Measurements from ENCODE around the gene NT5C2.

GRCh38 chr10:103125323-103126267, 67.5 kb downstream of the NT5C2 start:
- no peak for TF ChIP-seq FOXP4 (CRISPR knock-in tag; IDR thresholded peaks at IDR 0.05)
- no peak for TF ChIP-seq CTCF (IDR thresholded peaks at IDR 0.05)
- no peak for TF ChIP-seq ZNF263 (CRISPR knock-in tag; IDR thresholded peaks at IDR 0.05; ENCODE audit: low read depth)
- TF ChIP-seq, protein P1, sequence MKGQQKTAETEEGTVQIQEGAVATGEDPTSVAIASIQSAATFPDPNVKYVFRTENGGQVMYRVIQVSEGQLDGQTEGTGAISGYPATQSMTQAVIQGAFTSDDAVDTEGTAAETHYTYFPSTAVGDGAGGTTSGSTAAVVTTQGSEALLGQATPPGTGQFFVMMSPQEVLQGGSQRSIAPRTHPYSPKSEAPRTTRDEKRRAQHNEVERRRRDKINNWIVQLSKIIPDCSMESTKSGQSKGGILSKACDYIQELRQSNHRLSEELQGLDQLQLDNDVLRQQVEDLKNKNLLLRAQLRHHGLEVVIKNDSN (CRISPR knock-in tag; IDR thresholded peaks at IDR 0.05) = no peak
- no peak for TF ChIP-seq ZNF121 (CRISPR knock-in tag; IDR thresholded peaks at IDR 0.05)
- TF ChIP-seq, protein P2, sequence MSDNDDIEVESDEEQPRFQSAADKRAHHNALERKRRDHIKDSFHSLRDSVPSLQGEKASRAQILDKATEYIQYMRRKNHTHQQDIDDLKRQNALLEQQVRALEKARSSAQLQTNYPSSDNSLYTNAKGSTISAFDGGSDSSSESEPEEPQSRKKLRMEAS (CRISPR knock-in tag; IDR thresholded peaks at IDR 0.05) = no peak
- no peak for TF ChIP-seq JAZF1 (CRISPR knock-in tag; IDR thresholded peaks at IDR 0.05)
